GM12873 (cell line): ENCODE measurements around the gene ATG2B.

Experiments used
- TF ChIP-seq, protein P1 (sequence below): IDR thresholded peaks from 2 replicates; pipeline ENCODE4 v1.5.1; 2012; ENCODE audit warnings: low read depth, mild to moderate bottlenecking, moderate library complexity, low read length, control low read depth; ENCODE audit not compliant: insufficient read depth; ENCODE audit errors: missing control alignments

ATG2B gene

GRCh38 chr14:96269359-96269710 is 93.8 kb downstream of the ATG2B start:
- TF ChIP-seq, protein P1, sequence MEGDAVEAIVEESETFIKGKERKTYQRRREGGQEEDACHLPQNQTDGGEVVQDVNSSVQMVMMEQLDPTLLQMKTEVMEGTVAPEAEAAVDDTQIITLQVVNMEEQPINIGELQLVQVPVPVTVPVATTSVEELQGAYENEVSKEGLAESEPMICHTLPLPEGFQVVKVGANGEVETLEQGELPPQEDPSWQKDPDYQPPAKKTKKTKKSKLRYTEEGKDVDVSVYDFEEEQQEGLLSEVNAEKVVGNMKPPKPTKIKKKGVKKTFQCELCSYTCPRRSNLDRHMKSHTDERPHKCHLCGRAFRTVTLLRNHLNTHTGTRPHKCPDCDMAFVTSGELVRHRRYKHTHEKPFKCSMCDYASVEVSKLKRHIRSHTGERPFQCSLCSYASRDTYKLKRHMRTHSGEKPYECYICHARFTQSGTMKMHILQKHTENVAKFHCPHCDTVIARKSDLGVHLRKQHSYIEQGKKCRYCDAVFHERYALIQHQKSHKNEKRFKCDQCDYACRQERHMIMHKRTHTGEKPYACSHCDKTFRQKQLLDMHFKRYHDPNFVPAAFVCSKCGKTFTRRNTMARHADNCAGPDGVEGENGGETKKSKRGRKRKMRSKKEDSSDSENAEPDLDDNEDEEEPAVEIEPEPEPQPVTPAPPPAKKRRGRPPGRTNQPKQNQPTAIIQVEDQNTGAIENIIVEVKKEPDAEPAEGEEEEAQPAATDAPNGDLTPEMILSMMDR = no peak

- TF ChIP-seq, protein P1 = no peak
These were observed 94.4 kb downstream of the ATG2B start for GRCh38 chr14:96268431-96269358.

DNA sequence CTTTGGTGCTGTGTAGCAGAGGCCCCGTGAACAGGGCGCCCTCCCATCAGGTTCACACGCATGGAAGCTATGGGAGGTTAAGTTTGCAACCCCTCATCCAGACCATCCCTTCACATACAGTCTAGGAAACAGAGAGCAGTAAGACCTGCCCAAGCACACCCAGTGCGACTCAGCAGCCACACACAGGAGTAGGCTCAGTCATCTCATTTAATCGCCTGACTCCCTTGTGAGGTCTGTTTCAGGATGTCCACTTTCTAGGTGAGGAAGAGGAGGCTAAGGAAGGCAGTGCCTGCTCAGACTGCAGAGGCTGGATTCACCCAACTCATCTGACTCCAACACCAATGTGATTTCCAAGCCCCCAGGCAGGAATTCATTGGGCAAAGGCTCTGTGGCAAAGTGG is 95.2 kb downstream of the ATG2B start:
- TF ChIP-seq, protein P1 = no peak

DNA sequence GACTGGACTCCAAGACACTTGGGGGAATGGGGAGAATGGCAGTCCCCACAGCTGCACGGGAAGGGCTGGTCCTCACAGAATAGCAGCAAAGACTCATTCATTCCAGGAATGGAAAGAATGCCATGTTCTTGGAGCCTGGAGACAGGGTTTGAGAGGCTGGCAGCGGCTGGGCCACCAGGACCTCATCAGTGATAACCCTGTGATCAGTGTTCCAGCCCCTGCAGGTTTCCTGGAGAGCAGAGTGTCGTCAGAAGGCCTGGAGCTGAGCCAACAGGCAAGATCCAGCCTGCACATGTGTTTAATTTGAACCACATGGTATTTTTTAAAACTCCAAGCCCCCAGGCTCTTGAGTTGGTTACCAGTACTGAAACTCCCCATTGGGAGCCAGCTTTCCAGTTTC is 95.8 kb downstream of the ATG2B start:
- TF ChIP-seq, protein P1 = no peak

DNA sequence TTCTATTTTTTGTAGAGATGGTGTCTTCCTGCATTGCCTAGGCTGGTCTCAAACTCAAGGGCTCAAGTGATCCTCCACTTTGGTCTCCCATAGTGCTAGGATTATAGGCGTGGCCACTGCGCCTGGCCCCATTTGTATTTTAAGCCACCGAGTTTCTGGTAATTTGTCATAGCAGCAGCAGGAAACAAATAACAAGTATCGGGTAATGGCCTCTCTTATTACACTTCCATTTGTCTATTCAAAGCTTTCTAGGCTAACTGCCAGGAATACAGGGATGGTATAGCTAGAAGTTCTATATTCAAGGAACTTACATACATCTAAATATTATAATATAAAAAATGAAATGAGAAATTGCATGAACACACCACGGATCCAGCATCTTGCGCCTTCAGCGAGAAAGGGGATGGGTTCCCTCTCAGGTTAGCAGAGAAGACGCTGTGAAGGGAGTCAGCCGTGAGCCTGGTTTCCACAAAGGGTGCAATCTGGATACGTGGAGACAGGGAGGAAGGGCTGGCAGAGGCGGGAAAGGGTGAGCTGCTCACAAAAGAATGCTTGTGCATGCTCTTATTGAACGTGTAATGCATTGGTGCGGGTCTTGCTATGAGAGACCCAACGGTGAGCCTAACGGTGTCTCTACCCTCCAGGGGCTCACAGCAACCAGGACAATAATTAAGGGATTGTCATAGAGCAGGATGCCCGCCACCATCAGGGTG is 97.6 kb downstream of the ATG2B start:
- TF ChIP-seq, protein P1 = no peak

GRCh38 chr14:96264853-96265252 is 98.3 kb downstream of the ATG2B start:
- TF ChIP-seq, protein P1 = no peak

GRCh38 chr14:96264200-96264553 is 99.0 kb downstream of the ATG2B start:
- TF ChIP-seq, protein P1 = no peak
